IPS DF 6.9 (cell line): ENCODE data around the gene BTN2A1.
"Not testable (repeated sequence)": the region's sequence is repeated elsewhere in the genome, so short reads cannot be mapped to it uniquely, and the experiment has no call there.

Experiments used
- DNase-seq: peaks from one replicate; pipeline ENCODE4 v3.0.0-alpha.2; 2013; ENCODE audit warnings: low read depth, low spot score
- H3K27ac ChIP-seq: one replicate; pipeline ENCODE4 v1.5.1; 2013; ENCODE audit warnings: low read length, control low read depth
- H3K27me3 ChIP-seq: 2 replicates; pipeline ENCODE4 v1.6.1; 2013; ENCODE audit warnings: mild to moderate bottlenecking, low read length; ENCODE audit not compliant: control insufficient read depth, insufficient read depth
- H3K36me3 ChIP-seq: 2 replicates; pipeline ENCODE4 v1.6.1; 2013; ENCODE audit warnings: low read length; ENCODE audit not compliant: control insufficient read depth, insufficient read depth
- H3K4me1 ChIP-seq: 2 replicates; pipeline ENCODE4 v1.6.1; 2013; ENCODE audit warnings: low read length; ENCODE audit not compliant: control insufficient read depth, insufficient read depth
- H3K4me3 ChIP-seq: 2 replicates; pipeline ENCODE4 v1.5.1; 2013; ENCODE audit warnings: mild to moderate bottlenecking, low read length
- H3K9me3 ChIP-seq: 2 replicates; pipeline ENCODE4 v1.6.1; 2013; ENCODE audit warnings: low read length, inconsistent platforms; ENCODE audit not compliant: control insufficient read depth, insufficient read depth
- WGBS: extraction: QIAGEN DNeasy Blood & Tissue Kit; methylation state at CpG from one replicate; pipeline ENCODE4 v1.1.7; 2013; ENCODE audit warnings: mixed read lengths, missing lambda C conversion rate; ENCODE audit not compliant: insufficient read length, insufficient coverage; 5-methylcytosine and 5-hydroxymethylcytosine counted together

BTN2A1 gene

GRCh38 chr6:26457806-26458688 is at the start of gene BTN2A1:
BTN2A1 (plus strand) TSS chr6:26457955; CDS start chr6:26458637, 682 bp downstream.
- Histone ChIP-seq H3K27ac (no peak within 1 kb of the TSS), H3K4me3 (peak within 1 kb of the TSS; percentile 100), H3K27me3 (no peaks in the 10 kb centered on the region), H3K4me1 (peaks cover 3% of the 10 kb centered on the region; the same call in 1 of the 2 replicates), H3K36me3 (peaks cover 9% of the 10 kb centered on the region; the same call in 1 of the 2 replicates), H3K9me3 (no peaks in the 10 kb centered on the region)
- no CpG with 5 or more reads among the region's 31 CpGs for whole genome bisulfite sequencing
- DNase-seq, result peak; percentile 76

DNA sequence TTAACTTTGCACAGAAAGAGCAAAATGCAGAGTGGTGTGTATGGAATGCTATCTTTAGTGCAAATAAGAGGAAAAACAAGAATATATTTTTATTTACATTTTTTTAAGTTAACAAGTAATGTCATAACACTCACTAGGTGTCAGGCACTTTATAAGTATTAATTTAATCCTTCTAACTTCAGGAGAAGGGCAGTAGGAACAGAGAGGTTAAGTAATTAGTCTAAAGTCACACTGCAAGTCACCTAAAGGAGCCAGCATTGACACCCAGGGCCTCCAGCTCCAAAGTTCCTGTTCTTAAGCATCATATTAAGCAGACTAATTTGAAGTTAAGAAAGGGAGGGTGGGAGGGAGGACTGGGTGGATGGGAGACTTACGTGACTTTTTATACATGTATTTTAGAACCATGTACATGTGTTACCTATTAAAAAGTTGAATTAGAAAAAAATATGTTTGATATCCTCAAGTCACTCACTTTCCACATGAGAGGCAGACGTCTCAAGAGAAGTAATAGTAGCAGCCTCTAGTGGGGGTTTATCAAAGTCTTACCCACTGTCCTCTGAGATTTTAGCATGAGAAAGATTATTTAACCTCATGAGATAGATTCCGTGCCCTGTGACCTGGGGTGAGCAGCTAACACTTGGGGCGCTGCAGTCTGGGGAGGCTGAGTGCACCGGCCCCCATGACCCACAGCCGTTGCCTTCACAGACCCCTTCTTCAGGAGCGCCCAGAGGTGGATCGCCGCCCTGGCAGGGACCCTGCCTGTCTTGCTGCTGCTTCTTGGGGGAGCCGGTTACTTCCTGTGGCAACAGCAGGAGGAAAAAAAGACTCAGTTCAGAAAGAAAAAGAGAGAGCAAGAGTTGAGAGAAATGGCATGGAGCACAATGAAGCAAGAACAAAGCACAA is 48.7 kb upstream of the BTN2A1 start:
- no peak for DNase-seq
- no peaks in the 10 kb centered on the region for H3K27me3 ChIP-seq
- no CpG with 5 or more reads among the region's 10 CpGs for WGBS
- H3K36me3 ChIP-seq, result no peaks in the 10 kb centered on the region
- H3K27ac ChIP-seq, result no peak overlapping the region
- no peaks in the 10 kb centered on the region for H3K4me1 ChIP-seq
- no peaks in the 10 kb centered on the region for H3K9me3 ChIP-seq
- H3K4me3 ChIP-seq, result no peak overlapping the region

- Histone ChIP-seq H3K4me1 (no peaks in the 10 kb centered on the region), H3K9me3 (no peaks in the 10 kb centered on the region), H3K27me3 (no peaks in the 10 kb centered on the region), H3K36me3 (no peaks in the 10 kb centered on the region), H3K4me3 (no peak overlapping the region), H3K27ac (no peak overlapping the region)
- no CpG with 5 or more reads among the region's 3 CpGs for WGBS
- no peak for DNase-seq
Measured at GRCh38 chr6:26411751-26412150, 46.0 kb upstream of the BTN2A1 start.

DNA sequence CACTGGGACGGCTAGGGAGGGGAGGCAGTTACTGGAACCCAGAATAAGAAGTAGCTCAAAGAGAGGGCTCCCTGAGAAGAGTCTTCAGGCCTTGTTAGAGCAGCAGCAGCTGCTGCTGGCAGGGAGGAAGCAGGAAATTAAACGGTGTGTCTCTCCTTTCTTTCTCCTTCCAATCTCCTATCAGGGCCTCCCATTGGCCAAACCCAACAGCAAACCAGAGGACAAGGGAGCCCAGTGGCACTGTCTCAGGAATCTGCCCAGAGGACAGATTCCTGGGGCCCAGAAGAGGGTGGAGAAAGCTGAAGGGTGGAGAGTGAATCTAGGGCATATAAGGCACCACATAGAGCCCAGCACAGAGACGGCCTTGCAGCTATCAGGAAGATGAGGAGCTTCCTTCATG is 45.5 kb upstream of the BTN2A1 start:
- H3K36me3 ChIP-seq, result no peaks in the 10 kb centered on the region
- no peak for DNase-seq
- no peak overlapping the region for H3K27ac ChIP-seq
- H3K9me3 ChIP-seq, result no peaks in the 10 kb centered on the region
- no peak overlapping the region for H3K4me3 ChIP-seq
- no peaks in the 10 kb centered on the region for H3K27me3 ChIP-seq
- H3K4me1 ChIP-seq, result no peaks in the 10 kb centered on the region
- no CpG with 5 or more reads among the region's 3 CpGs for WGBS

GRCh38 chr6:26412954-26413353 is 44.8 kb upstream of the BTN2A1 start:
- no peaks in the 10 kb centered on the region for H3K9me3 ChIP-seq
- no peaks in the 10 kb centered on the region for H3K27me3 ChIP-seq
- no peaks in the 10 kb centered on the region for H3K36me3 ChIP-seq
- no peaks in the 10 kb centered on the region for H3K4me1 ChIP-seq
- DNase-seq, result no peak
- no peak overlapping the region for H3K4me3 ChIP-seq
- H3K27ac ChIP-seq, result no peak overlapping the region
- WGBS, result no CpG with 5 or more reads among the region's 4 CpGs

DNA sequence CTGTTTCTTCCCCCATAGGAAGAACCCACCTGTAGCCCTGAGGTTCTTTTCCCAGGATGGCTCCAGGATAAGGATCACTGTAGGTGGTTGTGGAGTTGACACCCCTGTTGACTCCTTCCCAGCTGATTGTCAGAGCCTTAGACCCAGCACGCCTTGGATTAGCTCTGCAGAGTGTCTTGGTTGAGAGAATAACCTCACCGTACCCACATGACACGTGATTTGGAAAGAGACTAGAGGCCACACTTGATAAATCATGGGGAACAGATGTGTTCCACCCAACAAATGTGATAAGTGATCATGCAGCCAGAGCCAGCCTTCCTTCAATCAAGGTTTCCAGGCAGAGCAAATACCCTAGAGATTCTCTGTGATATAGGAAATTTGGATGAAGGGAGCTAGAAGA is 43.5 kb upstream of the BTN2A1 start:
- H3K27me3 ChIP-seq, result no peaks in the 10 kb centered on the region
- no peaks in the 10 kb centered on the region for H3K36me3 ChIP-seq
- H3K4me3 ChIP-seq, result no peak overlapping the region
- no peaks in the 10 kb centered on the region for H3K4me1 ChIP-seq
- no CpG with 5 or more reads among the region's 3 CpGs for WGBS
- H3K27ac ChIP-seq, result no peak overlapping the region
- no peak for DNase-seq
- H3K9me3 ChIP-seq, result no peaks in the 10 kb centered on the region

GRCh38 chr6:26415036-26415614 is 42.6 kb upstream of the BTN2A1 start:
- no peak overlapping the region for H3K27ac ChIP-seq
- WGBS, result no CpG with 5 or more reads among the region's 1 CpG
- H3K27me3 ChIP-seq, result no peaks in the 10 kb centered on the region
- no peak overlapping the region for H3K4me3 ChIP-seq
- H3K9me3 ChIP-seq, result no peaks in the 10 kb centered on the region
- H3K4me1 ChIP-seq, result no peaks in the 10 kb centered on the region
- no peak for DNase-seq
- no peaks in the 10 kb centered on the region for H3K36me3 ChIP-seq

DNA sequence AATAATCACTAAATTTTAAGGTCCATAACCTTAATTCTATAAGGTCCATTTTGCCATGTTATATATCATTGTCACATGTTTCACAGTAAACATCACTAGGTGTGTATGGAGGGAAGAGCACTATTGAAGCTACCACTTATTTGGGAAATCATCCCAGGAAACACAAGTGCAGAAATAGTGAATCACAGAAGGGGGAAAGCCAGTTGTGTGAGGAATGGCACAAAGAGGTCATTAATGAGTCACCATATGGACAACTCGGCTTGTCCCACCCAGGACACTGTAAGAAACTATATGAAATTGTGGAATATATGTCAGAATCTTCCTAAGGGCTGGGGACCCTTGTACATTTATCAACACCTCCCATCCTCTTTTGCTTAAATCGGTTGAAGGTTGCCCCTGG is 42.0 kb upstream of the BTN2A1 start:
- Histone ChIP-seq H3K27ac (no peak overlapping the region), H3K27me3 (no peaks in the 10 kb centered on the region), H3K4me3 (no peak overlapping the region), H3K9me3 (no peaks in the 10 kb centered on the region), H3K36me3 (no peaks in the 10 kb centered on the region), H3K4me1 (no peaks in the 10 kb centered on the region)
- DNase-seq, result no peak
- WGBS, result no CpG with 5 or more reads among the region's 2 CpGs

DNA sequence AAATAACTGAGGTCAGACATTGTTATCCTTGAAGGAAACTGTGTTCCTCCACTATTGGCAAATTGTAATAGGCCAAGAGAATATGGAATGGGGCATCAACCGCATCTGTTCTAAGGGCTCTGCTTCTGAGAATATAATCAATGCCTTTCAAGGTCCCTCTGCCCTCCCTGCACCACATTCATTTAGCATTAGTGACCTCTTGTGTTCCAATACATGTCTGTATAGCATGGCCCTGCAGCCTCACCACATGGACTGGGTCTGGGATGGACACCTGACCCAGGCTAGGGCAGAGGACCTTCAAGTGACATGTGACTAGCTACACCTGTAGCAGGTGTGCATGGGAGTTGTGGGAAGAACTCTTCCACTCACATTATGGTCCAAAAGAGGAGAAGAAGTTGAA is 41.5 kb upstream of the BTN2A1 start:
- no peaks in the 10 kb centered on the region for H3K36me3 ChIP-seq
- no CpG with 5 or more reads among the region's 1 CpG for WGBS
- H3K4me3 ChIP-seq, result no peak overlapping the region
- no peak for DNase-seq
- no peak overlapping the region for H3K27ac ChIP-seq
- H3K27me3 ChIP-seq, result no peaks in the 10 kb centered on the region
- no peaks in the 10 kb centered on the region for H3K9me3 ChIP-seq
- no peaks in the 10 kb centered on the region for H3K4me1 ChIP-seq

GRCh38 chr6:26418077-26418476 is 39.7 kb upstream of the BTN2A1 start:
- not testable (repeated sequence) for DNase-seq, H3K36me3 ChIP-seq, H3K9me3 ChIP-seq, H3K4me3 ChIP-seq, H3K27ac ChIP-seq, H3K4me1 ChIP-seq, H3K27me3 ChIP-seq
- no CpG with 5 or more reads among the region's 2 CpGs for WGBS
